NCI-H146 treated with DMSO at 0.1 percent for 48 hours (cell line): ENCODE results near the gene NEUROG1.
"Not testable (repeated sequence)": the region's sequence is repeated elsewhere in the genome, so short reads cannot be mapped to it uniquely, and the experiment has no call there.

Experiments
- DNase-seq: peaks from one replicate; lab custom pipeline; 2025; ENCODE audit not compliant: unreplicated experiment; lab: John Stamatoyannopoulos, UW

The NEUROG1 gene

GRCh38 chr5:135537745-135538144, 2.0 kb upstream of the NEUROG1 start:
- DNase-seq, result no peak

DNA sequence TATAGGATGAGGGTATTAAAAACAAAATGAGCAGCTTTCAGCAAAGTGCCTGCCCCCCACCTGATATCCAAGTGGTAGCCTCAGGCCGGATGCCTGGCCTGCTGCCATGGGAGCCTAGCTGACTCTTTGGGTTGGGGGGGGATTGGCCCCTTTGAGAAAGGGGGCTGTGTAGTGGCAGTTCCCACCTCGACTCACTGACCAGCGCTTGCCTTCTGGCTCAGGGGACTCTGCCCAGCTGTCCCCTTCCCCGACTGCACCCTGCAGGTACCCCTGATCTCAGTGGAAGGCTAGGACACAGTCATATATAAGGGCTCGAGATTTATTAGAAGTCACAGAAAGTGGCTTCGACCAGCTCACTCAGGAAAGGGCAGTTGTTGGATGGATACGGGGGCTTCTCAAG, 1.5 kb upstream of the NEUROG1 start:
- no peak for DNase-seq

- no peak for DNase-seq
These were observed 344 bp downstream of the NEUROG1 start for GRCh38 chr5:135535420-135535819.

GRCh38 chr5:135534609-135535419, 950 bp downstream of the NEUROG1 start:
- DNase-seq, result no peak

- no peak for DNase-seq
These were observed 2.0 kb downstream of the NEUROG1 start for GRCh38 chr5:135533794-135534193.

DNA sequence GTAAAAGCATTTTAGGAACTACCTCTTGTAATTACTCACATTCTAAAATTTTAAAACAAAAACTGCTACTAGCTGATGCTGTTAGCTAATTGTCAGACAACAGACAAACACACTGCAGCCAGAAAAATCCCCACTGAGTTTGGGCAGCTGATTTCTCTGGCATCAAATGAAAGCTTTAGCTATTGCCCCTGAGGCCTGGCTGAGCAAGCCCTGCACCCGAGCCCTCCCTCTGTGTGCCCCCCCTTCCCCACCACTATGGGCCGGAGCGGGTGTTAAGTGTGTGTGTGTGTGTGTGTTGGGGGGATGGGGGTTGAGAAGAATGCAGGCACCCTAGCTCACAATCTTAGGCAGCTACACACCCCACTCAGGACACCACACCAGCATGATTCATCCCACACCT, 2.4 kb downstream of the NEUROG1 start:
- no peak for DNase-seq

GRCh38 chr5:135529576-135529975, 6.2 kb downstream of the NEUROG1 start:
- not testable (repeated sequence) for DNase-seq

DNA sequence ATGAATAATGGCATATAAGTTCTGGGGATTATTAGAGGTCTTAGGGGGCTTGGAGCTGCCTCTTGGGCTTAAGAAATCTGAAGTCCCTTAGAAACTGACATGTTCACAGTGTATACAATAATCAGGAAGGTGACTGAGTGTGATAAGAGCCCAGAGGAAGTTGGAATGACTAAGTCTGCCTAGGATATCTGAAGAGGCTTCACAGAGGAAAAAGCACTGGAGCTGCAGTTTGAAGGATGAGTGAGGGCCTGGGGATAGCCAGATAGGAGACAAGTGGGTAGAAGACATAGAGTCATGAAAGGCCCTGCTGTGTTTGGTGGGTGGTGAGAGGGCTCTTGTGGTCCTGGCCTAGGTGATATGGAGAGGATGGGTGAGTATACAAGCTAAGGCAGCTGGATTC, 8.8 kb downstream of the NEUROG1 start:
- DNase-seq, result no peak

GRCh38 chr5:135521964-135522363, 13.8 kb downstream of the NEUROG1 start:
- no peak for DNase-seq

DNA sequence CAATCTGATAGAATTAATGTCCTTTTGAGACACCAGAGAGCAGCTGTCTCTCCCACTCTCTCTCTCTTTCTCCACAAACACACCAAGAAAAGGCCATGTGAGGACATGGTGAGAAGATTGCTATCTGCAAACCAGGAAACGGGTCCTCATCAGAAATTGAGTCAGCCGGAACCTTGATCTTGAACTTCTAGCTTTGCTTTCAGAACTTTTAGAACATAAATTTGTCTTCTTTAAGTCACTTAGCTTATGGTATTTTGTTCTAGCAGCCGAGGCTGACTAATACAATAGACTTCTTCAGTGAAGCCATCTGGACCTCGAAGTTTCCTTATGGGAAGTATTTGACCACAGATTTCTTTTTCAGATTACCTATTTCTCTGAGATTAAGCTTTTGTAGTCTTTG, 18.1 kb downstream of the NEUROG1 start:
- DNase-seq, result no peak

GRCh38 chr5:135514116-135514515, 21.6 kb downstream of the NEUROG1 start:
- no peak for DNase-seq

DNA sequence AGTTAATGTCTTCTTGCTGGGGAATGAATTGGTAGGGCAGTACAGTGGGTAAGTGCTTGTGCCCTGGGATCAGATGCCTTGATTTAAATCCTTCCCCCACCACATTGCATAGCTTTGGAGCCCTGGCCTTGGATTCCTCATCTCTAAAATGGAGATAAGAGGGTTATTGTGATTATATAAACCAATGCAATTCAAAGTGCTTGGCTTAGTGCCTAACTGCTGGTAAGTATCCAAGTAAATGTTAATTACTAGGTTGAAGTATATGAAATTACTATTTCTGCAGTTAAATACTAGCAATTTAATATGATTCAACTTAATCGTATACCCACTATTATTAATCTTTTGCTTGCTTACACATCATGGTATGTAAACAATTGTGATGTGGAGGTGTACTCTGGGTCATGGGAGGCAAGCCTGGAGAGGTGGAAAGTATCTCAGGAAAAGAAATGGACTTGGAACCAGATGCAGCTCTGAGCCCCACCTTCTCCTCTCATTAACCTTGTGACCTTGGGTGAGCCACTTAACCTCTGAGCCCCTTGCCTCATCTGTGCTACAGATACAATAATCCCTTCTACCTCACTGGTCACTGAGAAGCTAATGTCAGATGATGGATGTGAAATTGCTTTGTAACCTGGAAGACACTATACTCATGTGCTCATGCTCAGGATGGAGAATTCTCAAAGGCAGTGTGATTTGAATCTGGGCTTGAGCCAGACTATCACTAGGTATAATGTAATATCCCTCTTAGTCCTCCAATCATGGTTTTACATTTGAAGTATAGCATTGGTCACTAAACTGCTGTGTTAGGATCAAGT, 23.8 kb downstream of the NEUROG1 start:
- no peak for DNase-seq

- DNase-seq, result no peak
These were observed 25.8 kb downstream of the NEUROG1 start for GRCh38 chr5:135509995-135510394.

GRCh38 chr5:135508496-135509005, 27.2 kb downstream of the NEUROG1 start:
- no peak for DNase-seq

- DNase-seq, result no peak
These were observed 29.8 kb downstream of the NEUROG1 start for GRCh38 chr5:135505973-135506372.

- no peak for DNase-seq
These were observed 31.4 kb downstream of the NEUROG1 start for GRCh38 chr5:135504376-135504775.

- no peak for DNase-seq
These were observed 31.9 kb downstream of the NEUROG1 start for GRCh38 chr5:135503871-135504270.

DNA sequence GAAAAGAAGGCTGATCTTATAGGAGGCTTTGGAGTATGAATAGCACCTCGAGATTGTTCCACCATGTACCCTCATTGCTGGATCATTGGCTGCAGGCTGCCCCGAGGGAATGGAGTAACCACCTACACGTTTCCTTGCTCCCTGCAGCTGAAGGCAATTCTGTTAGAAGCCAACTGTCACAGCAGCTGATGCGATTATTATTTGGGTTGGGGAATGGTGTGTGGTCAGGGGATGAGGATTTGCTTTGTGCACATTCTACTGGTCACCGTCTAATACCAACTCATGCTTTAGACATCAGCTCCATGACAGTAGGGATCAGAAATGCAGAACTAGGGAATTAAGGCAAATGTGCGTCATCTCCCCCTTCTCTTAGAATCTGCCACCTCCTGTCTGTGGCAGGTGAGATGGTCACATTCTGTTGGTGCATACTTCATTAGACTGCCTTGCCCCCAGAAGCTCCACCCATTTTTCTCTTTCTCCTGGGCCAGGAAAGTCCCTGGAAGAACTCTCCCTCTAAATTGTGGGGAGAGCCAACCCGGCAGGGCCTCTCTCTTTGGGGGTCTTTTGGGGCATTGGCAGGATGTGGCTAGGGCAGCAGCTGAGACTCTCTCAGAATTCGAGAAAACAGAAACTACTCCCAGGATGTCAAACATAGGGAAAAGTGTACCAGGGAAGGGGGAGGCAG, 32.8 kb downstream of the NEUROG1 start:
- no peak for DNase-seq

DNA sequence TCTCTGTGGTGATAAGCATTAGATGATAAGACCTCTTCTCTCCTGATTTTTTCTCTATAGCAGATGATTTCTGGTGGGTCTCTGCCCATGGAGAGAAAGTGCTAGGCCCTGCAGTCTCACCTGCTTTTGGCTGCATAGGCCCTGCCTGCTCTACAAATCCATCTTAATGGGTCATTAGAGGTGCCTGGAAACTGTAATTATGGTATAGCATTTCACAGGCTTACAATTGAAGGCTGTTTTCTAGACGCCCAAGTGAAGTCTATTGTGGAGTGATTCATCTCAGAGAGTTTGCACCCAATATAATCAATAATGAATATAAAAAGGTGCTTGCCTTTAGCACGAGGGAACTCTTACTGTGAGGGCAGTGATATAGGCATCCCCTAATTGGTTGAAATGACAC, 33.8 kb downstream of the NEUROG1 start:
- peak; percentile 86 for DNase-seq

DNA sequence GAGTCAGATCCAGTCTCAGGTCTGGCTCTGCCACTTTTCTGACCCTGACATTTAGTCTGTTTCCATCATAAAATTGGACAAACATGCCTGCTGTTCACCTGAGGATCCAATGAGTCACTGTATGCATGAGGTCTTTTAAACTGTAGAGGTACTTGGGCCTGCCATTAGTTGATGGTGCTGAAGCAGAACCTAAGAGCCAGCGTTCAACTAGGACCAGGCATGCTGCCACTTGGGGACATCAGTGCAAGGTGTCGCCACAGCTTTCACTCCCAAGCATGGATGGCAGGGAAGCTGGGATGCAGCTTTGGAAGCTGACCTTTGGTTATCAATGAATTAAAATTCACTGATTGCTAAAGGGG, 37.1 kb downstream of the NEUROG1 start:
- no peak for DNase-seq

DNA sequence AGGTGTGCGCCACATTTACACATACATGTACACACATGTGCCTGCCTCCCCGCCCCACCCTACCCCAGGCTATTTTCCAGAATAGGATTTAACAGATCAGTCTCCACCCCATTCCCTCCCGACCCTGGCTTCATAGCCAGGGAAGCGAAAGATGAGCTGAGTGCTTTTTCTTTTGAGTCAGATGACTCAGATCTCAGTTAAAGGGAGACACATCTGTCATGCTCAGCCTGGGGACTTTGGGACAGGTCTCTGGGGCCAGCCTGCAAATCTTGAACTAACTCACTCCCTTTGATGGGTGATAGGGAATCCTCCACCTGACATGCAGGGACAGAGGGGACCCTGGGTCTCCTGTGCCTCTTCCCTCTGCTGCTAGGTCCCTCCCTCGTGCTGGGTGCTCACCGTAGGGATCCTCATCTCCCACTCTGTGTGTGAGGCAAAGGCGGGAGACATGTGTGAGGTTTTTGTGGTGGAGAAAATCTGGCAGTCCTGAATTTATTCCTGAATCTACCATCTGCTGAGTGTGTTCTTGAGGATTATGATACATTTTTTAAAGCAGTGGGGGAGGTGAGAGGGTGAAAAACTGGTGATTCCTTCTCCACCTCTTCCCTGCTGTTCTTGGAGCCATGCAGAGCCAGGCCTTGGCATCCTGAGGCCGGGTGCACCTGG, 37.7 kb downstream of the NEUROG1 start:
- DNase-seq, result no peak
